GM23248 (cell line): ENCODE results near the gene PLEKHH1.

Source experiments
- EZH2 ChIP-seq: fragments of 200-600 bp; sonication (generic); IDR thresholded peaks from 2 replicates; pipeline ENCODE4 v1.6.1; 2018; ENCODE audit warnings: antibody characterized with exemption, mild to moderate bottlenecking; ENCODE audit not compliant: insufficient read depth, poor library complexity, severe bottlenecking
- EZH2phosphoT487 ChIP-seq: fragments of 200-600 bp; sonication (generic); IDR thresholded peaks from 2 replicates; pipeline ENCODE4 v1.6.1; 2018; ENCODE audit warnings: antibody characterized with exemption, moderate library complexity, mild to moderate bottlenecking, low read depth; ENCODE audit not compliant: insufficient read depth

DNA sequence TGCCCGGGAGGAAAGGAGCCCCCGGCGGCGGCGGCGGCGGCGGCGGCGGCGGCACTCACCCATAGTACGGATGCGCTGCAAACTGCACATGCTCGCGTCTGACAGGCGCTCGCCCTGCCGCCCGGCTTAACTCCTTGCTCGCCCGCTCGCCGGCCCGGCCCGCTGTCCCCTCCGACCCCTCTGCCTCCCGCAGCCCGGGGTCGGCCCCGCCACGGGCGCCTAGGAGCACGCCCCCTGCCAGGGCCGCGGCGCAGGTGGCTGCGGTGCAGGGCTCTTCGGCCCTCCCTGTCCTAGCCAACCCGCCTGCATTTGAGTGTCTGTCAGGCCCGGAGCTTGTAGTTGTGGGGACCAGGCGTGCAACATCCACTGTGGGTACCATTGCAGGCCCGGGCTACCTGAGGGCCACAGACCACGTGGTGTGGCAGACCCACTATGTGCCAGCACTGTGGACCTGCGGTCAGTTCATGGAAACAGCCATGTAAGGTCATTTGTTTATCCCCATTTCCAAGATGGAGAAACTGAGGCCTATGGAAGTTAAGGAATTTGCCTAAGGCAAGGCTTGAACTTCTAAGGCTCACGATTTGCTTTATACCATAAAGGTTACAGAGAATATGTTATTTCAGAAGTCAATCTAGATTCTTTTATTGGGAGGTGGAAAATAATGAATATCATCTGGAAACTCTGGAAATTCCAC lies 17.6 kb upstream of the PLEKHH1 start:
- TF ChIP-seq EZH2: no peak
- no peak for TF ChIP-seq EZH2phosphoT487
